Glutamatergic neuron (in vitro differentiated cells): ENCODE measurements around the gene FAM107B. TPM values are rescaled to one million over a fixed set of nuclear protein-coding genes. Genes with fewer than 3 reads are reported as not detected.

Experiments used
- DNase-seq: peaks from one replicate; pipeline ENCODE4 v3.0.0; 2022
- H3K27ac Mint-ChIP-seq: one replicate; pipeline ENCODE4 v1.8.0; 2020; ENCODE audit warnings: mild to moderate bottlenecking, mixed read lengths, inconsistent platforms; ENCODE audit not compliant: unreplicated experiment
- H3K27me3 Mint-ChIP-seq: one replicate; pipeline ENCODE4 v1.8.0; 2020; ENCODE audit warnings: mild to moderate bottlenecking, moderate library complexity, mixed read lengths, inconsistent platforms; ENCODE audit not compliant: unreplicated experiment
- H3K36me3 Mint-ChIP-seq: one replicate; pipeline ENCODE4 v1.8.0; 2020; ENCODE audit warnings: mild to moderate bottlenecking, mixed read lengths, inconsistent platforms; ENCODE audit not compliant: unreplicated experiment
- H3K4me1 Mint-ChIP-seq: one replicate; pipeline ENCODE4 v1.8.0; 2020; ENCODE audit warnings: mild to moderate bottlenecking, low read depth, mixed read lengths, inconsistent platforms; ENCODE audit not compliant: unreplicated experiment
- H3K4me3 Mint-ChIP-seq: one replicate; pipeline ENCODE4 v1.8.0; 2020; ENCODE audit warnings: mild to moderate bottlenecking, mixed read lengths, inconsistent platforms; ENCODE audit not compliant: unreplicated experiment
- H3K9me3 Mint-ChIP-seq: one replicate; pipeline ENCODE4 v1.8.0; 2020; ENCODE audit warnings: mild to moderate bottlenecking, moderate library complexity, mixed read lengths, inconsistent platforms; ENCODE audit not compliant: unreplicated experiment
- total RNA-seq: library from RNA; stranded (reverse); fragmentation: NEBNext Ultra II Directional; extraction: Animal tissue kit (Norgen Biotek cat#: 25700); gene quantifications from one replicate; pipeline ENCODE4 v1.2.1, GENCODE V29; 2021; ENCODE audit not compliant: unreplicated experiment
- TF ChIP-seq, protein P1 (sequence below): fragments of 200-600 bp; sonication (generic); IDR thresholded peaks from one replicate; pipeline ENCODE4 v1.5.0; 2021; ENCODE audit not compliant: partially characterized antibody, unreplicated experiment

The FAM107B gene
- total RNA-seq, 1 donor from 2014 or later, result 88.6 TPM

GRCh38 chr10:14658331-14659127, 116.2 kb downstream of the FAM107B start:
- peaks cover 6% of the 10 kb centered on the region for H3K4me1 Mint-ChIP-seq
- peaks cover 10% of the 10 kb centered on the region for H3K36me3 Mint-ChIP-seq
- no peak for DNase-seq
- H3K9me3 Mint-ChIP-seq, result no peaks in the 10 kb centered on the region
- no peak overlapping the region for H3K4me3 Mint-ChIP-seq
- no peak overlapping the region for H3K27ac Mint-ChIP-seq
- no peaks in the 10 kb centered on the region for H3K27me3 Mint-ChIP-seq
- TF ChIP-seq, protein P1, sequence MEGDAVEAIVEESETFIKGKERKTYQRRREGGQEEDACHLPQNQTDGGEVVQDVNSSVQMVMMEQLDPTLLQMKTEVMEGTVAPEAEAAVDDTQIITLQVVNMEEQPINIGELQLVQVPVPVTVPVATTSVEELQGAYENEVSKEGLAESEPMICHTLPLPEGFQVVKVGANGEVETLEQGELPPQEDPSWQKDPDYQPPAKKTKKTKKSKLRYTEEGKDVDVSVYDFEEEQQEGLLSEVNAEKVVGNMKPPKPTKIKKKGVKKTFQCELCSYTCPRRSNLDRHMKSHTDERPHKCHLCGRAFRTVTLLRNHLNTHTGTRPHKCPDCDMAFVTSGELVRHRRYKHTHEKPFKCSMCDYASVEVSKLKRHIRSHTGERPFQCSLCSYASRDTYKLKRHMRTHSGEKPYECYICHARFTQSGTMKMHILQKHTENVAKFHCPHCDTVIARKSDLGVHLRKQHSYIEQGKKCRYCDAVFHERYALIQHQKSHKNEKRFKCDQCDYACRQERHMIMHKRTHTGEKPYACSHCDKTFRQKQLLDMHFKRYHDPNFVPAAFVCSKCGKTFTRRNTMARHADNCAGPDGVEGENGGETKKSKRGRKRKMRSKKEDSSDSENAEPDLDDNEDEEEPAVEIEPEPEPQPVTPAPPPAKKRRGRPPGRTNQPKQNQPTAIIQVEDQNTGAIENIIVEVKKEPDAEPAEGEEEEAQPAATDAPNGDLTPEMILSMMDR, result no peak

- Mint-ChIP-seq H3K27ac (no peak overlapping the region), H3K9me3 (no peaks in the 10 kb centered on the region), H3K4me3 (no peak overlapping the region), H3K4me1 (peaks cover 6% of the 10 kb centered on the region), H3K36me3 (peaks cover 10% of the 10 kb centered on the region), H3K27me3 (no peaks in the 10 kb centered on the region)
- TF ChIP-seq, protein P1, result no peak
- no peak for DNase-seq
These were observed 118.5 kb downstream of the FAM107B start for GRCh38 chr10:14656052-14656730.

GRCh38 chr10:14654821-14655382, 119.8 kb downstream of the FAM107B start:
- no peak for DNase-seq
- no peak overlapping the region for H3K27ac Mint-ChIP-seq
- H3K9me3 Mint-ChIP-seq, result no peaks in the 10 kb centered on the region
- peaks cover 10% of the 10 kb centered on the region for H3K36me3 Mint-ChIP-seq
- H3K4me1 Mint-ChIP-seq, result peaks cover 6% of the 10 kb centered on the region
- H3K4me3 Mint-ChIP-seq, result no peak overlapping the region
- TF ChIP-seq, protein P1, result no peak
- H3K27me3 Mint-ChIP-seq, result peaks cover 2% of the 10 kb centered on the region

- Mint-ChIP-seq H3K27ac (no peak overlapping the region), H3K36me3 (peaks cover 7% of the 10 kb centered on the region), H3K27me3 (peaks cover 2% of the 10 kb centered on the region), H3K4me3 (no peak overlapping the region), H3K4me1 (peaks cover 15% of the 10 kb centered on the region), H3K9me3 (no peaks in the 10 kb centered on the region)
- no peak for DNase-seq
- TF ChIP-seq, protein P1, result no peak
These were observed 121.2 kb downstream of the FAM107B start for GRCh38 chr10:14653271-14654161.
